Hepatocyte (in vitro differentiated cells): ENCODE data around the gene C6orf52.

Experiments
- CTCF ChIP-seq: fragments of 200-600 bp; sonication (generic); IDR thresholded peaks from 2 replicates; pipeline ENCODE4 v1.5.1; 2016; ENCODE audit warnings: antibody characterized with exemption, mild to moderate bottlenecking; ENCODE audit not compliant: poor library complexity
- EZH2 ChIP-seq: fragments of 200-600 bp; sonication (generic); IDR thresholded peaks from 2 replicates; pipeline ENCODE4 v1.6.1; 2016; ENCODE audit warnings: antibody characterized with exemption, mild to moderate bottlenecking, borderline replicate concordance

- TF ChIP-seq CTCF (no peak), EZH2 (no peak)
Observed at GRCh38 chr6:10659699-10660348, 34.6 kb downstream of the C6orf52 start.
